NCI-H1436 treated with DMSO at 0.1 percent for 48 hours (cell line): Measurements from ENCODE around the gene NAA40.

ENCODE experiments used
- DNase-seq: peaks from one replicate; lab custom pipeline; 2025; lab: John Stamatoyannopoulos, UW

Gene NAA40

DNA sequence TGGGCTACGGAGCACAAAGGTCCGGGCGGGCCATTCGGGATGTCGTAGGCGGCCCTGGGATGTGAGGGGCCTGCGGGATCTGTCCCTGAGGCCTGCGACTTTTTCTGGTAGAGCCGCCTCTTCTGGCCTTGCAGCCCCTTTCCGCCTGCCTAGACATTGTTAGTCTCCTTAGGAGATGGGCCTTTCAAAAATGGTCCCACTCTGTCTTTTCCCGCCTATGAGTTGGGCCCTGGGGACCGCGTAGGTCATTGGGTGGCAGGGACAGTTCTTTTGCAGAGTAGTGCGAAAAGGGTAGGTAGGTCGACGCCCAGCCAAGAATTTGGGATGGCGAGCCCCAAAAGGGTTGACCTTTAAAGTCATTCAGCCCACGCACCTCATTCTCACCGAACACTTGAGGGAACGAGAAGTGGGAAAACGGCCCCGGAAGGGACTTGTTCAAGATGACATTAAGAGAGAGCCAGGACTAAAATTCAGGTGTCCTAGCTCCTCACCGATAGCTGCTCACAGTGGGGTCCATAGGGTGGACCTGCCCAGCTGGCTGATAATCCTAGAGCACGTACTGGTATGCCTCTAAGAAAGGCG, 48.2 kb downstream of the NAA40 start:
- DNase-seq = no peak

- no peak for DNase-seq
Observed at GRCh38 chr11:63991558-63991957, 52.8 kb downstream of the NAA40 start.

- no peak for DNase-seq
Observed at GRCh38 chr11:63993100-63993499, 54.3 kb downstream of the NAA40 start.

GRCh38 chr11:63993993-63994392, 55.2 kb downstream of the NAA40 start:
- no peak for DNase-seq

DNA sequence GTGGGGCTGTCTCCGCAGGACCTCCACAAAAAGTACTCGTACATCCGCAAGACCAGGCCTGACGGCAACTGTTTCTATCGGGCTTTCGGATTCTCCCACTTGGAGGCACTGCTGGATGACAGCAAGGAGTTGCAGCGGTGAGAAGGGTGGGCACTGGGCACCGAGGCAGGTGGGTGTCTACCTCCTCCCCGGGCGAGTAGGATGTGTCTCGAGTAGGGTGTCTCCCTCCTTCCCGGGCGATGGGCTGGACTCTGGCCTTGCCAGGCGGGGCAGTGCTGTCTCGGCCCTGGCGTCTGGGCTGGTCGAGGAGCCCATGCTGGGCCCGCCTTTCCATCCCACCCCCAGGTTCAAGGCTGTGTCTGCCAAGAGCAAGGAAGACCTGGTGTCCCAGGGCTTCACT, 57.7 kb downstream of the NAA40 start:
- no peak for DNase-seq

DNA sequence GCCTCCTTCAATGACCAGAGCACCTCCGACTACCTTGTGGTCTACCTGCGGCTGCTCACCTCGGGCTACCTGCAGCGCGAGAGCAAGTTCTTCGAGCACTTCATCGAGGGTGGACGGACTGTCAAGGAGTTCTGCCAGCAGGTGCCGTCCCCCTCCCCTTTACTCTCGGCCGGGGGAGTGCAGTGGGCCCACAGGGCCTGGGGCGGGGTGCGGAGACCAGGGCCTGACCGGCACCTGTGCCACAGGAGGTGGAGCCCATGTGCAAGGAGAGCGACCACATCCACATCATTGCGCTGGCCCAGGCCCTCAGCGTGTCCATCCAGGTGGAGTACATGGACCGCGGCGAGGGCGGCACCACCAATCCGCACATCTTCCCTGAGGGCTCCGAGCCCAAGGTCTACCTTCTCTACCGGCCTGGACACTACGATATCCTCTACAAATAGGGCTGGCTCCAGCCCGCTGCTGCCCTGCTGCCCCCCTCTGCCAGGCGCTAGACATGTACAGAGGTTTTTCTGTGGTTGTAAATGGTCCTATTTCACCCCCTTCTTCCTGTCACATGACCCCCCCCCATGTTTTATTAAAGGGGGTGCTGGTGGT, 58.4 kb downstream of the NAA40 start:
- DNase-seq = no peak

GRCh38 chr11:63997801-63998337, 59.1 kb downstream of the NAA40 start:
- no peak for DNase-seq

DNA sequence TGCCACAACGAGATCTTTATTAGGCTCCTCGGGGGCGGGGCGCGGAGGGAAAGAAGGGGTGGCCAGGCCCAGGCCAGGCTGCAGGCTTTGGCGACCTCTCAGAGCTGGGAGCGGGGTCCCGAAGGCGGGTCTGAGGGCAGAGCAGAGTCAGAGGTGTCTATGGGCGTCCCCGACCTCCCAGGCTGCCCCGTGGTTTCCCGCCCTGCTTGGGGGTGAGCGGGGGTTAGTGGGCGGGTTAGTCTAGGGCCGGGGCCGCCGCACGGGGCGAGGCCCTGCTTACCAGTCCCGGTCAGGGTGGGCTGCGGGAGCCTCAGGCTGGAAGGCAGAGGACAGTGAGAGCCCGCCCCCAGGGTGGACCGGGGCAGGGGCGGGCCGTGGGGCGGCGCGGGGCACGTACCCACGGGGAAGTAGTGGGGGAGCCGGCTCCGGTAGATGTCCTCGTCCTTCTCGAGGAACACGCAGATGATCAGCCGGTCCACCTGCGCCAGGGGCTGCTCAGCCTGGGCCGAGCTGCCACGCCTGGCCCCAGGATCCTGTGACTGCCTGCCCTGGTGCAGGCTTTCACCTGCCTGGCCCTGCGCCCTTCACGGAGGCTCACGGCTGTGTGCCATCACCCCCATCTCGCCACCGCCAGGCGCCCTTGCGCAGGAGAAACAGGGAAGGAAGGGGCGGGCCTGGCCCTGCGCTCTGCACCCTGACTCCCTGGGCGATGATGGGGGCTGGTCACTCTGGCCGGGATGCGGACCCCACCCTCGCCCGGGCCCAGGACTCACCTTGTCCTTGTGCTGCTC, 60.0 kb downstream of the NAA40 start:
- no peak for DNase-seq

GRCh38 chr11:63999349-64000025, 60.7 kb downstream of the NAA40 start:
- no peak for DNase-seq

- no peak for DNase-seq
Observed at GRCh38 chr11:64000026-64000739, 61.4 kb downstream of the NAA40 start.

DNA sequence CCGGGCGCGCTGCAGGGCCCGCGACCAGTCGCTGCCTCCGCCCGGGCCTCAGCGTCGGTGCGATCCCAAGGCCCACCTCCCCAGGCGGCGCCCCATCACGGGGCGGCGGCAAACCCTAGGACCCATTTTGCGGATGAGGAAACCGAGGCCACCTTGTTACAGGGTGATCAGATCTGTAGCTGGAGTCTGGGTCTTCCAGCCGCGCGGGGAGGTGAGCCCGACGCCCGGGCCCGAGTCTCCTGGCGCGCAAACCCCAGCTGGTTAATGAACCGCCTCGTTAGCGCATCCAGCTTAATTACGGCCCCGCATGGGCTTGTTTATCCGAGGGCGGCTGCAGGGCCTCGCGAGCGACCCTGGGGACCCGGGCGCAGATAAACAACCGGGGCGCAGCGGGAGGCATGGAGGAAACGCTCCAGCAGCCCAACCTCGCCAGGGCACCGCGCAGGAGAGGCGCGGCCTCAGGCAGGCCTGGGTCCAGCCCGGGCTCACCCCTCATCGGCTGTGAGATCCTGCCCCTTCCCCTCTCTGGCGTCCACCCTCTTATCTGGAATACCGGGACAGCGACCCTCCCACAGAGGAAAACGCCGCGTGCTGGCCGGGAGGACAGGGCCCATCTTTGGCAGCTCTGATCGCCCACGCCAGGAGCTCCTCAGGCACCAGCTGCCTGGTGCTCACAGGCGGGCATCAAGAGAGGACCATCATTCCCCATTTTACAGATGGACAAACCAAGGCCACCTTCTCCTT, 62.1 kb downstream of the NAA40 start:
- DNase-seq = no peak

DNA sequence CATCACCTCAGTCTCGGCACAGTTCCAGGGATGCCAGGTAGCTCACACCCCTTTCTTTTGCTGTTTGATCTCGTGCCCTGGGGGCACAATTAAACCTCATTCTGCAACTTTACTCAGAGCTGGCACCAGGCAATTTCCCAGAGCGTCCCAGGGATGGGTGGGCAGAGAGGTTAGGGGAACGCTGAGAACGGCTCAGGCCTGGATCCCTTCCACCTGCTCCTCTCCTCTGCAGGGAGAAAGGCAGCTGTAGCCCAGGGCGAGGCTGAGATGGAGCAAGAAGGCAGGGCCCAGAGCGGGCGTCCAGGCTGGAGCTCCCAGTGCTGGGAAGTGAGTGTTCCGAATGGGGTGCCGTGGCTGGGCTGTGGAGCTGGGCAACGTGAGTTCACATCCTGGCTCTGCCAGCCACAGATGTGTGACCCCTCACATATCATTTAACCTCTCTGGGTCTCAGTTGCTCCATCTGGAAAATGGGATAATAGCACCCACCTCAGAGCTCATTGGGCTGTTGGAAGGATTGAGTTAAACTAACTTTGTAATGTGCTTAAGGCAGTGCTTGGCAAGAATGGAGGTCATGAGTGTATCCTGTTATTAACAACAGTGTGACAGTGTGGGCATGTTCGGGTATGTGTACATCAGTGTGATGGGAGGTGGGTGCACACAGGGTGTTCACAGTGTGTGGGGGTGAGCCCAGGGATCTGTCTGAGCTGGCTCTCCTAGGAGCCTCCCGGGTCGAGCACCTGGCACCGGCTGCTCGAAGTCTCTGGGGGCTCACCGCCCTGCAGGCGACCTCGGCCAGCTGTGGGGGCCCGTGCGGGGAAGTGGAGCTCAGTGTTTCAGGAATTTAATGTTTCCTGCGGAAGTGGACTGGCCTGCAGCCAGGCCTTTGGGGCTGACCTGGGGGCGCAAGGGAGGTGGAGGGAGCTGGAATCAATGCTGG, 63.0 kb downstream of the NAA40 start:
- no peak for DNase-seq

DNA sequence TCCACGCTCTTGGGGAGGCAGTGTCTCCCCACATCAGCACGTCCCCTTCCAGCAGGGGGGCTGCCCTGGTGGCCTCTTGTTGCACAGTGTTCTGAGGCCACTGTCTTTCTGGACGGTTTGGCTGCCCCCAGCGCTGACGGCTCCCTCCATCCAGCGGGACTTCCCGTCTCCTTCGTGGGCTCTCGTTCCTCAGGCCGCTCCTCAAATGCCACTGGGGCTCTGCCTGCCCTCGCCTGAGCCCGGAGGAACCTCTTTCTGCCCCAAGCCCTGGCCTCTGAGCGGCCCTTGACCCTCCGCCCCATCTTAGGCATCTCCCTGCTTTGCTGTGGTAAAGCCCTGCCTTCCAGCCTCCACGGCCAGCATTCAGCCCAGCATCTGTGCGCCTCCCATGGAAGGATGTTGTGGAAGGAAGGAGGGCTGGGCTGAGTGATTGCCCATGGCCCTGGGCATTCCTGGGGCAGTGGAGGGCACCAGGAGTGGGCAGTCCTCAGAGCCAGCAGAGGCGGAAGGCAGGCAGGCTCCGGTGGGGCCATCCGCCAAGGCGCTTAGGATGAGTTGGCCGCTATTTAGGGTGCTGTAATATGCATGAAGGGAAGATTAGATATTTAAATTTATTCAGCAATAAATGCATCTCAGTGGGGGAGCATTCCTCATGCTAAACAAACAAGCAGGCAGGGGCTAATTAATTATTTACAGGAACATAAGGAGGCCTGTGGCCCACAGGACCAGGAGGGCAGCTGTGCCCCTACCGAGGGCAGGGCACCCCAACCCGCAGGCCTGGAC, 65.2 kb downstream of the NAA40 start:
- no peak for DNase-seq

DNA sequence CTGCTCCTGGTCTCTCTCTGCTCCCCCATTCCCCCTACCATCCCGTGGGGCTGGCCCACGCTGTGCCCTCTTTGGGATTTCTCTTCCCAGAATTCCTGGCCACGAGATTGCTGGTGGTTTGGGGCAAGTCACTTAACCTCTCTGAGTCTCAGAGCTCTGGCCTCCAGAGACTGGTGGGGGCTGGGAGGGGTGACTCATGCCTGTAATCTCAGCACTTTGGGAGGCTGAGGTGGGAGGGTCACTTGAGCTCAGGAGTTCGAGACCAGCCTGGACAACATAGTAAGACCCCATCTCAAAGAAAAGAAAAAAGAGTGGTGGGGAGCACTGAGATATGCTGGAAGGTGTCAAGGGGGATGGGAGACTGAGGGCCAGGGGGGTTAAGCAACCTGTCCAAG, 65.8 kb downstream of the NAA40 start:
- DNase-seq = no peak

GRCh38 chr11:64005691-64006090, 66.9 kb downstream of the NAA40 start:
- no peak for DNase-seq

DNA sequence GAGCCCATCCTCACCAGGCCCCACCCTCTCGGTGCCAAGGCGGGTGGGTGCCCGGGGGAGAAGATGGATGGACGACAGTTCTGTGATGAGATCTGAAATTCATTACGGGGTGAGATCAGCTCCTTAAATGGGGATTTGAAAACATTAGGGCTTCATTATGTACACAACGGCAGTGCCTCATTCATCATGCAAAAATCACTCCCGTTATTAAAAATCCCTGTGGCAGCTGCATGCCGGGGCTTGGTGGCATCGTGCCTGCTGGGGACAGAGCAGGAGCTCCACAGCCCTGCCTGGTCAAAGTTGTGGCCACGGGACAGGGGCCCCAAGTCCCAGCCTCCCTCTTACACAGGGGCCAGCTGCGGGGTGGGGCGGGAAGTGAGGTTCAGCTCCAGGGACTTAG, 67.6 kb downstream of the NAA40 start:
- DNase-seq = no peak
